ENCODE results near the gene PKP1. TPM values are rescaled to one million over a fixed set of nuclear protein-coding genes. Genes with fewer than 3 reads are reported as not detected.

PKP1 gene
- total and polyA plus RNA-seq, 2 experiments from 2014 or later, result 0.19 to 0.83 TPM

DNA sequence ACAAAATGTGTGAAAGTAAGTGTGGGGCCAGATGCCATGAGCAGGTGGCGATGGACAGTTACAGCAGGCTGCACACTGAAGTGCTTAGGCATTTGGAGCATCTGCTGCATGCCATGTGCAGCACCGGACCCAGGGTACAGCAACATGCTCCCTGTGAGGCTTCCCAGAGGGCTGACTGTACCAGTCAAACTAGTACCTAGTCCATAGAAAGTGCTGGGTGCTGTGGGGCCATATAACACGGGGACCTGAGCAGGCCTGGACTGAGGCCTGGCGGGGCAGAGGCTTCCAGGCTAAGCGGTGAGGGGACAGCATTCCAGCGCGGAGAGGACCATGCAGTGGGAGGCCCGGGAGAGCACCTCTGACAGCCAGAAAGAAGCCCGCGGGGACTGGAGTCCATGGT is 29.9 kb upstream of the PKP1 start:
- Mint-ChIP-seq H3K27ac (no peak overlapping the region), H3K4me3 (no peak overlapping the region), H3K27me3 (ENCODE audit: insufficient read depth, low read depth, poor library complexity) (peaks cover 2% of the 10 kb centered on the region), H3K4me1 (no peaks in the 10 kb centered on the region; the same call in 2 of the 3 replicates), H3K36me3 (ENCODE audit: low read depth) (no peaks in the 10 kb centered on the region), H3K9me3 (no peaks in the 10 kb centered on the region)
- H3K79me2 ChIP-seq (replicated peaks; ENCODE audit: insufficient read depth), result no peaks in the 10 kb centered on the region
- H3K4me2 ChIP-seq, result no peak overlapping the region
- H3F3A ChIP-seq (replicated peaks; ENCODE audit: low read depth), result no peaks in the 10 kb centered on the region
- H3K27ac ChIP-seq (ENCODE audit: low read depth), result no peak overlapping the region
- no peaks in the 10 kb centered on the region for H3K36me3 ChIP-seq (ENCODE audit: insufficient read depth)
- H3K4me3 ChIP-seq, result no peak overlapping the region
- H4K20me1 ChIP-seq (replicated peaks; ENCODE audit: insufficient read depth), result no peaks in the 10 kb centered on the region
- no peak for ATAC-seq
- H3K27me3 ChIP-seq (ENCODE audit: insufficient read depth), result no peaks in the 10 kb centered on the region
- H2AFZ ChIP-seq, result no peak overlapping the region
- TF ChIP-seq EZH2 (IDR thresholded peaks at IDR 0.05; ENCODE audit: low read depth, unreplicated experiment), result no peak
- TF ChIP-seq, protein P1, sequence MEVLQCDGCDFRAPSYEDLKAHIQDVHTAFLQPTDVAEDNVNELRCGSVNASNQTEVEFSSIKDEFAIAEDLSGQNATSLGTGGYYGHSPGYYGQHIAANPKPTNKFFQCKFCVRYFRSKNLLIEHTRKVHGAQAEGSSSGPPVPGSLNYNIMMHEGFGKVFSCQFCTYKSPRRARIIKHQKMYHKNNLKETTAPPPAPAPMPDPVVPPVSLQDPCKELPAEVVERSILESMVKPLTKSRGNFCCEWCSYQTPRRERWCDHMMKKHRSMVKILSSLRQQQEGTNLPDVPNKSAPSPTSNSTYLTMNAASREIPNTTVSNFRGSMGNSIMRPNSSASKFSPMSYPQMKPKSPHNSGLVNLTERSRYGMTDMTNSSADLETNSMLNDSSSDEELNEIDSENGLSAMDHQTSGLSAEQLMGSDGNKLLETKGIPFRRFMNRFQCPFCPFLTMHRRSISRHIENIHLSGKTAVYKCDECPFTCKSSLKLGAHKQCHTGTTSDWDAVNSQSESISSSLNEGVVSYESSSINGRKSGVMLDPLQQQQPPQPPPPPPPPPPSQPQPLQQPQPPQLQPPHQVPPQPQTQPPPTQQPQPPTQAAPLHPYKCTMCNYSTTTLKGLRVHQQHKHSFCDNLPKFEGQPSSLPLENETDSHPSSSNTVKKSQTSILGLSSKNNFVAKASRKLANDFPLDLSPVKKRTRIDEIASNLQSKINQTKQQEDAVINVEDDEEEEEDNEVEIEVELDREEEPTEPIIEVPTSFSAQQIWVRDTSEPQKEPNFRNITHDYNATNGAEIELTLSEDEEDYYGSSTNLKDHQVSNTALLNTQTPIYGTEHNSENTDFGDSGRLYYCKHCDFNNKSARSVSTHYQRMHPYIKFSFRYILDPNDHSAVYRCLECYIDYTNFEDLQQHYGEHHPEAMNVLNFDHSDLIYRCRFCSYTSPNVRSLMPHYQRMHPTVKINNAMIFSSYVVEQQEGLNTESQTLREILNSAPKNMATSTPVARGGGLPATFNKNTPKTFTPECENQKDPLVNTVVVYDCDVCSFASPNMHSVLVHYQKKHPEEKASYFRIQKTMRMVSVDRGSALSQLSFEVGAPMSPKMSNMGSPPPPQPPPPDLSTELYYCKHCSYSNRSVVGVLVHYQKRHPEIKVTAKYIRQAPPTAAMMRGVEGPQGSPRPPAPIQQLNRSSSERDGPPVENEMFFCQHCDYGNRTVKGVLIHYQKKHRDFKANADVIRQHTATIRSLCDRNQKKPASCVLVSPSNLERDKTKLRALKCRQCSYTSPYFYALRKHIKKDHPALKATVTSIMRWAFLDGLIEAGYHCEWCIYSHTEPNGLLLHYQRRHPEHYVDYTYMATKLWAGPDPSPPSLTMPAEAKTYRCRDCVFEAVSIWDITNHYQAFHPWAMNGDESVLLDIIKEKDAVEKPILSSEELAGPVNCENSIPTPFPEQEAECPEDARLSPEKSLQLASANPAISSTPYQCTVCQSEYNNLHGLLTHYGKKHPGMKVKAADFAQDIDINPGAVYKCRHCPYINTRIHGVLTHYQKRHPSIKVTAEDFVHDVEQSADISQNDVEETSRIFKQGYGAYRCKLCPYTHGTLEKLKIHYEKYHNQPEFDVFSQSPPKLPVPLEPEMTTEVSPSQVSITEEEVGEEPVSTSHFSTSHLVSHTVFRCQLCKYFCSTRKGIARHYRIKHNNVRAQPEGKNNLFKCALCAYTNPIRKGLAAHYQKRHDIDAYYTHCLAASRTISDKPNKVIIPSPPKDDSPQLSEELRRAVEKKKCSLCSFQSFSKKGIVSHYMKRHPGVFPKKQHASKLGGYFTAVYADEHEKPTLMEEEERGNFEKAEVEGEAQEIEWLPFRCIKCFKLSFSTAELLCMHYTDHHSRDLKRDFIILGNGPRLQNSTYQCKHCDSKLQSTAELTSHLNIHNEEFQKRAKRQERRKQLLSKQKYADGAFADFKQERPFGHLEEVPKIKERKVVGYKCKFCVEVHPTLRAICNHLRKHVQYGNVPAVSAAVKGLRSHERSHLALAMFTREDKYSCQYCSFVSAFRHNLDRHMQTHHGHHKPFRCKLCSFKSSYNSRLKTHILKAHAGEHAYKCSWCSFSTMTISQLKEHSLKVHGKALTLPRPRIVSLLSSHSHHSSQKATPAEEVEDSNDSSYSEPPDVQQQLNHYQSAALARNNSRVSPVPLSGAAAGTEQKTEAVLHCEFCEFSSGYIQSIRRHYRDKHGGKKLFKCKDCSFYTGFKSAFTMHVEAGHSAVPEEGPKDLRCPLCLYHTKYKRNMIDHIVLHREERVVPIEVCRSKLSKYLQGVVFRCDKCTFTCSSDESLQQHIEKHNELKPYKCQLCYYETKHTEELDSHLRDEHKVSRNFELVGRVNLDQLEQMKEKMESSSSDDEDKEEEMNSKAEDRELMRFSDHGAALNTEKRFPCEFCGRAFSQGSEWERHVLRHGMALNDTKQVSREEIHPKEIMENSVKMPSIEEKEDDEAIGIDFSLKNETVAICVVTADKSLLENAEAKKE (CRISPR knock-in tag; IDR thresholded peaks at IDR 0.05), result no peak
- TF ChIP-seq CREB1 (CRISPR knock-in tag; IDR thresholded peaks at IDR 0.05; ENCODE audit: low read depth), result no peak
- TF ChIP-seq, protein P2, sequence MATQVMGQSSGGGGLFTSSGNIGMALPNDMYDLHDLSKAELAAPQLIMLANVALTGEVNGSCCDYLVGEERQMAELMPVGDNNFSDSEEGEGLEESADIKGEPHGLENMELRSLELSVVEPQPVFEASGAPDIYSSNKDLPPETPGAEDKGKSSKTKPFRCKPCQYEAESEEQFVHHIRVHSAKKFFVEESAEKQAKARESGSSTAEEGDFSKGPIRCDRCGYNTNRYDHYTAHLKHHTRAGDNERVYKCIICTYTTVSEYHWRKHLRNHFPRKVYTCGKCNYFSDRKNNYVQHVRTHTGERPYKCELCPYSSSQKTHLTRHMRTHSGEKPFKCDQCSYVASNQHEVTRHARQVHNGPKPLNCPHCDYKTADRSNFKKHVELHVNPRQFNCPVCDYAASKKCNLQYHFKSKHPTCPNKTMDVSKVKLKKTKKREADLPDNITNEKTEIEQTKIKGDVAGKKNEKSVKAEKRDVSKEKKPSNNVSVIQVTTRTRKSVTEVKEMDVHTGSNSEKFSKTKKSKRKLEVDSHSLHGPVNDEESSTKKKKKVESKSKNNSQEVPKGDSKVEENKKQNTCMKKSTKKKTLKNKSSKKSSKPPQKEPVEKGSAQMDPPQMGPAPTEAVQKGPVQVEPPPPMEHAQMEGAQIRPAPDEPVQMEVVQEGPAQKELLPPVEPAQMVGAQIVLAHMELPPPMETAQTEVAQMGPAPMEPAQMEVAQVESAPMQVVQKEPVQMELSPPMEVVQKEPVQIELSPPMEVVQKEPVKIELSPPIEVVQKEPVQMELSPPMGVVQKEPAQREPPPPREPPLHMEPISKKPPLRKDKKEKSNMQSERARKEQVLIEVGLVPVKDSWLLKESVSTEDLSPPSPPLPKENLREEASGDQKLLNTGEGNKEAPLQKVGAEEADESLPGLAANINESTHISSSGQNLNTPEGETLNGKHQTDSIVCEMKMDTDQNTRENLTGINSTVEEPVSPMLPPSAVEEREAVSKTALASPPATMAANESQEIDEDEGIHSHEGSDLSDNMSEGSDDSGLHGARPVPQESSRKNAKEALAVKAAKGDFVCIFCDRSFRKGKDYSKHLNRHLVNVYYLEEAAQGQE (IDR thresholded peaks at IDR 0.05; ENCODE audit: unreplicated experiment), result no peak
- TF ChIP-seq ZNF331 (CRISPR knock-in tag; IDR thresholded peaks at IDR 0.05; ENCODE audit: low read depth), result no peak
- TF ChIP-seq NANOG (IDR thresholded peaks at IDR 0.05; ENCODE audit: borderline replicate concordance), result no peak
- TF ChIP-seq EZH2phosphoT487 (IDR thresholded peaks at IDR 0.05; ENCODE audit: unreplicated experiment), result no peak
- TF ChIP-seq, protein P3, sequence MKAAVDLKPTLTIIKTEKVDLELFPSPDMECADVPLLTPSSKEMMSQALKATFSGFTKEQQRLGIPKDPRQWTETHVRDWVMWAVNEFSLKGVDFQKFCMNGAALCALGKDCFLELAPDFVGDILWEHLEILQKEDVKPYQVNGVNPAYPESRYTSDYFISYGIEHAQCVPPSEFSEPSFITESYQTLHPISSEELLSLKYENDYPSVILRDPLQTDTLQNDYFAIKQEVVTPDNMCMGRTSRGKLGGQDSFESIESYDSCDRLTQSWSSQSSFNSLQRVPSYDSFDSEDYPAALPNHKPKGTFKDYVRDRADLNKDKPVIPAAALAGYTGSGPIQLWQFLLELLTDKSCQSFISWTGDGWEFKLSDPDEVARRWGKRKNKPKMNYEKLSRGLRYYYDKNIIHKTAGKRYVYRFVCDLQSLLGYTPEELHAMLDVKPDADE (IDR thresholded peaks at IDR 0.05), result no peak
- no peak for TF ChIP-seq STAT1 (IDR thresholded peaks at IDR 0.05; ENCODE audit: unreplicated experiment)
- no peaks in the 10 kb centered on the region for H3K9me2 ChIP-seq (ENCODE audit: insufficient read depth)
- DNase-seq (ENCODE audit: low spot score), result no peak
- no peaks in the 10 kb centered on the region for H3K4me1 ChIP-seq (ENCODE audit: insufficient read depth)
